IMR-90 (cell line): ENCODE results near the gene FRAS1. TPM values are rescaled to one million over a fixed set of nuclear protein-coding genes. Genes with fewer than 3 reads are reported as not detected.

Source experiments
- ATAC-seq: fragments of 200-7000 bp; cut with Tn5 transposase; 2 replicates; pipeline ENCODE4 v1.9.1; 2020; ENCODE audit warnings: low read depth, mild to moderate bottlenecking, moderate library complexity
- BruUV-seq: library from RNA; stranded (reverse); fragments of 400-500 nt; replicated peaks from 2 replicates; lab custom pipeline; 2021; lab: Mats Ljungman, UMichigan
- CTCF ChIA-PET: fragments of 300-600 bp; formaldehyde crosslinking; extraction: SDS; loops from one replicate; lab custom pipeline; 2021; ENCODE audit warnings: antibody characterized with exemption; lab: Yijun Ruan, JAX
- POLR2A ChIA-PET: fragments of 300-600 bp; sonication (Branson Sonifier 250); formaldehyde crosslinking; loops from one replicate; lab custom pipeline; 2022; ENCODE audit warnings: antibody characterized with exemption; ENCODE audit not compliant: unreplicated experiment; lab: Charles Lee
- DNase-seq: peaks from one replicate; pipeline ENCODE4 v3.0.0; 2013
- H2AFZ ChIP-seq: replicated peaks from 2 replicates; pipeline ENCODE3; 2013; ENCODE audit warnings: low read length, mild to moderate bottlenecking; ENCODE audit not compliant: poor library complexity
- H2AK5ac ChIP-seq: 2 replicates; pipeline ENCODE4 v1.6.1; 2013; ENCODE audit warnings: low read depth, low read length, inconsistent platforms
- H2AK9ac ChIP-seq: replicated peaks from 2 replicates; pipeline ENCODE3; 2013; ENCODE audit warnings: mild to moderate bottlenecking, low read depth, low read length, moderate library complexity; ENCODE audit not compliant: poor library complexity
- H2BK120ac ChIP-seq: 2 replicates; pipeline ENCODE4 v1.6.1; 2013; ENCODE audit warnings: low read depth, low read length, inconsistent platforms
- H2BK15ac ChIP-seq: 3 replicates; pipeline ENCODE4 v1.6.1; 2013; ENCODE audit warnings: low read depth, low read length, inconsistent platforms
- H2BK20ac ChIP-seq: 2 replicates; pipeline ENCODE4 v1.6.1; 2013; ENCODE audit warnings: low read depth, mild to moderate bottlenecking, inconsistent platforms, low read length, moderate library complexity
- H2BK5ac ChIP-seq: 2 replicates; pipeline ENCODE4 v1.6.1; 2013; ENCODE audit warnings: mild to moderate bottlenecking, low read depth, low read length, inconsistent platforms; ENCODE audit not compliant: poor library complexity, severe bottlenecking
- H3K14ac ChIP-seq: replicated peaks from 2 replicates; pipeline ENCODE4 v1.6.1; 2013; ENCODE audit warnings: low read depth, low read length, inconsistent platforms
- H3K18ac ChIP-seq: 2 replicates; pipeline ENCODE4 v1.6.1; 2013; ENCODE audit warnings: low read depth, low read length, control low read depth
- H3K23ac ChIP-seq: 2 replicates; pipeline ENCODE4 v1.6.1; 2013; ENCODE audit warnings: low read depth, low read length, inconsistent platforms
- H3K27ac ChIP-seq: 2 replicates; pipeline ENCODE4 v1.5.1; 2013; ENCODE audit warnings: mild to moderate bottlenecking, control low read depth, low read length; ENCODE audit not compliant: insufficient read depth
- H3K27me3 ChIP-seq: 2 replicates; pipeline ENCODE4 v1.6.1; 2013; ENCODE audit warnings: low read length; ENCODE audit not compliant: control insufficient read depth, insufficient read depth
- H3K36me3 ChIP-seq: 2 replicates; pipeline ENCODE4 v1.6.1; 2013; ENCODE audit warnings: low read length, mixed read lengths; ENCODE audit not compliant: control insufficient read depth, insufficient read depth
- H3K4ac ChIP-seq: 2 replicates; pipeline ENCODE4 v1.6.1; 2013; ENCODE audit warnings: low read depth, low read length, inconsistent platforms
- H3K4me1 ChIP-seq: 2 replicates; pipeline ENCODE4 v1.6.1; 2013; ENCODE audit warnings: low read length, mixed read lengths; ENCODE audit not compliant: control insufficient read depth, insufficient read depth
- H3K4me2 ChIP-seq: 2 replicates; pipeline ENCODE4 v1.6.1; 2013; ENCODE audit warnings: low read depth, mild to moderate bottlenecking, control low read depth, low read length, moderate library complexity
- H3K4me3 ChIP-seq: 2 replicates; pipeline ENCODE4 v1.5.1; 2013; ENCODE audit warnings: low read depth, mild to moderate bottlenecking, control low read depth, low read length, moderate library complexity; ENCODE audit not compliant: insufficient read depth
- H3K56ac ChIP-seq: 2 replicates; pipeline ENCODE4 v1.6.1; 2013; ENCODE audit warnings: low read length, inconsistent platforms; ENCODE audit not compliant: insufficient read depth; ENCODE audit errors: extremely low read depth
- H3K79me1 ChIP-seq, 2 experiments: 2 replicates each; pipeline ENCODE4 v1.6.1; 2013; ENCODE audit warnings: low read length in 2 of 2, inconsistent platforms in 1 of 2, low read depth in 1 of 2
- H3K9ac ChIP-seq: 2 replicates; pipeline ENCODE4 v1.6.1; 2013; ENCODE audit warnings: low read depth, low read length, control low read depth
- H3K9me1 ChIP-seq: 2 replicates; pipeline ENCODE4 v1.6.1; 2013; ENCODE audit warnings: low read length, inconsistent platforms; ENCODE audit not compliant: insufficient read depth
- H3K9me3 ChIP-seq: 2 replicates; pipeline ENCODE4 v1.6.1; 2013; ENCODE audit warnings: low read length; ENCODE audit not compliant: control insufficient read depth, insufficient read depth
- H4K20me1 ChIP-seq: 2 replicates; pipeline ENCODE4 v1.6.1; 2013; ENCODE audit warnings: low read length, inconsistent platforms; ENCODE audit not compliant: insufficient read depth
- H4K5ac ChIP-seq: 2 replicates; pipeline ENCODE4 v1.6.1; 2013; ENCODE audit warnings: mild to moderate bottlenecking, low read depth, low read length, control low read depth
- H4K8ac ChIP-seq, 2 experiments: 2 replicates each; pipeline ENCODE4 v1.6.1; 2013; ENCODE audit warnings: low read depth in 2 of 2, low read length in 2 of 2, control low read depth in 1 of 2, inconsistent platforms in 1 of 2
- H4K91ac ChIP-seq: 2 replicates; pipeline ENCODE4 v1.6.1; 2013; ENCODE audit warnings: low read depth, low read length, inconsistent platforms; ENCODE audit not compliant: insufficient read depth
- BHLHE40 ChIP-seq: fragments of 150-350 bp; IDR thresholded peaks from 2 replicates; pipeline ENCODE4 v1.6.1; 2016; ENCODE audit warnings: mild to moderate bottlenecking, low read depth, low read length
- CEBPB ChIP-seq: IDR thresholded peaks from 2 replicates; pipeline ENCODE4 v1.6.1; 2012; ENCODE audit warnings: low read depth, low read length, improper control_type of control experiment
- CHD1 ChIP-seq: IDR thresholded peaks from 2 replicates; pipeline ENCODE4 v1.6.1; 2012; ENCODE audit warnings: low read depth, low read length, improper control_type of control experiment
- MAFK ChIP-seq: IDR thresholded peaks from 2 replicates; pipeline ENCODE4 v1.6.1; 2012; ENCODE audit warnings: low read depth, low read length, improper control_type of control experiment
- MXI1 ChIP-seq: IDR thresholded peaks from 2 replicates; pipeline ENCODE4 v1.6.1; 2012; ENCODE audit warnings: low read depth, mild to moderate bottlenecking, low read length, moderate library complexity, borderline replicate concordance
- NFE2L2 ChIP-seq: fragments of 150-350 bp; IDR thresholded peaks from 2 replicates; pipeline ENCODE4 v1.6.1; 2016; ENCODE audit warnings: low read depth, mild to moderate bottlenecking, low read length
- RCOR1 ChIP-seq: IDR thresholded peaks from 2 replicates; pipeline ENCODE4 v1.6.1; 2012; ENCODE audit warnings: mild to moderate bottlenecking, low read length, improper control_type of control experiment; ENCODE audit not compliant: insufficient replicate concordance
- RFX5 ChIP-seq: IDR thresholded peaks from 2 replicates; pipeline ENCODE4 v1.8.0; 2012; ENCODE audit warnings: low read depth, mild to moderate bottlenecking, low read length, moderate library complexity
- WGBS, 2 experiments: methylation state at CpG; one replicate each; pipeline versions ENCODE4 v1.1.5 to v1.1.7; 2013; ENCODE audit warnings: missing lambda C conversion rate in 2 of 2; ENCODE audit not compliant: insufficient read length in 1 of 2; ENCODE audit errors: extremely low coverage in 2 of 2; 5-methylcytosine and 5-hydroxymethylcytosine counted together
- dilution Hi-C: fragments of 300-500 bp; cut with HindIII; formaldehyde crosslinking; loops from one replicate; pipeline ENCODE4 v1.14.3; 2018; ENCODE audit warnings: low sequenced_read_pairs; ENCODE audit not compliant: unreplicated experiment
- in situ Hi-C: fragments of 300-500 bp; cut with MboI; formaldehyde crosslinking; loops from 3 replicates; pipeline ENCODE4 v1.14.3; 2019; ENCODE audit warnings: low sequenced_read_pairs, inconsistent platforms, mixed read lengths
- intact Hi-C: fragments of 100-400 bp; cut with micrococcal nuclease; formaldehyde crosslinking; loops from 2 replicates; pipeline ENCODE4 v1.10.0; 2022
- polyA plus RNA-seq, 3 experiments: library from polyadenylated mRNA; depleted of rRNA; stranded (reverse); fragments of >200 nt; gene quantifications; 2 replicates each; pipeline ENCODE4 v1.2.3, GENCODE V29; 2012; ENCODE audit warnings: low replicate concordance in 1 of 3
- total RNA-seq: library from RNA; depleted of rRNA; stranded (reverse); fragments of >200 nt; gene quantifications from 2 replicates; pipeline ENCODE4 v1.2.3, GENCODE V29; 2012
- TF ChIP-seq, protein P1 (sequence below): fragments of 150-350 bp; IDR thresholded peaks from 2 replicates; pipeline ENCODE4 v1.6.1; 2016; ENCODE audit warnings: low read depth, mild to moderate bottlenecking, low read length, moderate library complexity, borderline replicate concordance

Gene FRAS1
- total and polyA plus RNA-seq, 2 of the 4 experiments (the other 2 are of a cell fraction) = under 0.01 to 0.03 TPM

GRCh38 chr4:78342125-78342524 lies 285.0 kb downstream of the FRAS1 start:
- Histone ChIP-seq H4K8ac (no peak overlapping the region), H2BK5ac (no peak overlapping the region), H2BK20ac (no peak overlapping the region), H2BK120ac (no peak overlapping the region), H3K27me3 (peaks cover 9% of the 10 kb centered on the region), H3K14ac (no peak overlapping the region), H3K9me3 (no peaks in the 10 kb centered on the region), H3K18ac (no peak overlapping the region), H3K79me1 (no peaks in the 10 kb centered on the region), H3K27ac (no peak overlapping the region), H2AK9ac (no peak overlapping the region), H2AK5ac (no peak overlapping the region), H2BK15ac (no peak overlapping the region), H3K4ac (no peak overlapping the region), H3K23ac (no peak overlapping the region), H3K56ac (no peak overlapping the region), H3K4me3 (no peak overlapping the region), H3K36me3 (no peaks in the 10 kb centered on the region), H4K20me1 (no peaks in the 10 kb centered on the region), H3K4me2 (no peak overlapping the region), H2AFZ (no peak overlapping the region), H3K4me1 (no peaks in the 10 kb centered on the region), H3K9ac (no peak overlapping the region), H4K91ac (no peak overlapping the region), H4K5ac (no peak overlapping the region), H3K9me1 (no peaks in the 10 kb centered on the region)
- no peak for ATAC-seq
- DNase-seq = no peak
- dilution Hi-C loops = no loop called here
- ChIA-PET POLR2A (interaction anchor here (0.6 kb wide), 1 partner anchor 20 kb away, joined by 4 read pairs; no protein-coding TSS in a partner anchor), CTCF (interaction anchor here (0.7 kb wide), 1 partner anchor 13 kb away, joined by 3 read pairs; no protein-coding TSS in a partner anchor)
- no TSS peak for BruUV-seq
- intact Hi-C loops = no loop called here
- no peak for TF ChIP-seq CHD1
- TF ChIP-seq MAFK = no peak
- TF ChIP-seq RFX5 = no peak
- TF ChIP-seq BHLHE40 = no peak
- TF ChIP-seq, protein P1, sequence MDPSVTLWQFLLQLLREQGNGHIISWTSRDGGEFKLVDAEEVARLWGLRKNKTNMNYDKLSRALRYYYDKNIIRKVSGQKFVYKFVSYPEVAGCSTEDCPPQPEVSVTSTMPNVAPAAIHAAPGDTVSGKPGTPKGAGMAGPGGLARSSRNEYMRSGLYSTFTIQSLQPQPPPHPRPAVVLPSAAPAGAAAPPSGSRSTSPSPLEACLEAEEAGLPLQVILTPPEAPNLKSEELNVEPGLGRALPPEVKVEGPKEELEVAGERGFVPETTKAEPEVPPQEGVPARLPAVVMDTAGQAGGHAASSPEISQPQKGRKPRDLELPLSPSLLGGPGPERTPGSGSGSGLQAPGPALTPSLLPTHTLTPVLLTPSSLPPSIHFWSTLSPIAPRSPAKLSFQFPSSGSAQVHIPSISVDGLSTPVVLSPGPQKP = no peak
- TF ChIP-seq MXI1 = no peak
- TF ChIP-seq RCOR1 = no peak
- TF ChIP-seq CEBPB = no peak
- TF ChIP-seq NFE2L2 = no peak
- WGBS, 2 experiments = no CpG with 5 or more reads among the region's 5 CpGs
- in situ Hi-C loops = no loop called here
